Measurements from ENCODE around the gene LDB2. TPM values are rescaled to one million over a fixed set of nuclear protein-coding genes. Genes with fewer than 3 reads are reported as not detected.

Gene LDB2
- total RNA-seq, 1 donor from 2014 or later, result 34.3 TPM

- intact Hi-C loops (cut with DNase I), result no loop called here
- ATAC-seq (no peak), DNase-seq (ENCODE audit: missing footprints) (no peak)
These were observed 299.7 kb downstream of the LDB2 start for GRCh38 chr4:16598597-16599206.

GRCh38 chr4:16597845-16598596, 300.4 kb downstream of the LDB2 start:
- no peak for ATAC-seq

GRCh38 chr4:16597443-16597842, 301.0 kb downstream of the LDB2 start:
- no peak for DNase-seq (ENCODE audit: missing footprints)
- intact Hi-C loops (cut with DNase I), result no loop called here
- no peak for ATAC-seq

More at GRCh38 chr4:16597845-16598596, 300.4 kb downstream of the LDB2 start:
- intact Hi-C loops (cut with DNase I), result no loop called here
- DNase-seq (ENCODE audit: missing footprints), result no peak

GRCh38 chr4:16596267-16596666, 302.2 kb downstream of the LDB2 start:
- ATAC-seq (no peak), DNase-seq (ENCODE audit: missing footprints) (no peak)
- intact Hi-C loops (cut with DNase I), result no loop called here

- DNase-seq (ENCODE audit: missing footprints), result no peak
- intact Hi-C loops (cut with DNase I), result no loop called here
- ATAC-seq, result no peak
These were observed 304.3 kb downstream of the LDB2 start for GRCh38 chr4:16594128-16594527.

- ATAC-seq (no peak), DNase-seq (ENCODE audit: missing footprints) (no peak)
- intact Hi-C loops (cut with DNase I), result no loop called here
These were observed 305.1 kb downstream of the LDB2 start for GRCh38 chr4:16593386-16593785.

GRCh38 chr4:16591272-16591826, 307.1 kb downstream of the LDB2 start:
- DNase-seq (ENCODE audit: missing footprints), result no peak
- no peak for ATAC-seq
- intact Hi-C loops (cut with DNase I), result no loop called here

- intact Hi-C loops (cut with DNase I), result no loop called here
- DNase-seq (ENCODE audit: missing footprints), result no peak
- ATAC-seq, result no peak
These were observed 307.6 kb downstream of the LDB2 start for GRCh38 chr4:16590797-16591196.

GRCh38 chr4:16588651-16589050, 309.8 kb downstream of the LDB2 start:
- DNase-seq (ENCODE audit: missing footprints) (peak; percentile 0), ATAC-seq (no peak)
- intact Hi-C loops (cut with DNase I), result no loop called here

GRCh38 chr4:16588149-16588548, 310.3 kb downstream of the LDB2 start:
- intact Hi-C loops (cut with DNase I), result no loop called here
- ATAC-seq (no peak), DNase-seq (ENCODE audit: missing footprints) (no peak)

- ATAC-seq (no peak), DNase-seq (ENCODE audit: missing footprints) (no peak)
- intact Hi-C loops (cut with DNase I), result no loop called here
These were observed 313.4 kb downstream of the LDB2 start for GRCh38 chr4:16585053-16585452.

- intact Hi-C loops (cut with DNase I), result no loop called here
- DNase-seq (ENCODE audit: missing footprints) (no peak), ATAC-seq (no peak)
These were observed 314.7 kb downstream of the LDB2 start for GRCh38 chr4:16583764-16584163.

GRCh38 chr4:16582526-16582925, 315.9 kb downstream of the LDB2 start:
- DNase-seq (ENCODE audit: missing footprints) (no peak), ATAC-seq (no peak)
- intact Hi-C loops (cut with DNase I), result no loop called here

- intact Hi-C loops (cut with DNase I), result no loop called here
- no peak for ATAC-seq
- no peak for DNase-seq (ENCODE audit: missing footprints)
These were observed 316.4 kb downstream of the LDB2 start for GRCh38 chr4:16582036-16582435.

GRCh38 chr4:16581117-16581516, 317.3 kb downstream of the LDB2 start:
- intact Hi-C loops (cut with DNase I), result no loop called here
- no peak for DNase-seq (ENCODE audit: missing footprints)
- no peak for ATAC-seq

- no peak for ATAC-seq
- DNase-seq (ENCODE audit: missing footprints), result no peak
- intact Hi-C loops (cut with DNase I), result no loop called here
These were observed 317.9 kb downstream of the LDB2 start for GRCh38 chr4:16580514-16580913.

- intact Hi-C loops (cut with DNase I), result no loop called here
- DNase-seq (ENCODE audit: missing footprints) (no peak), ATAC-seq (no peak)
These were observed 318.6 kb downstream of the LDB2 start for GRCh38 chr4:16579866-16580265.

GRCh38 chr4:16577177-16577576, 321.3 kb downstream of the LDB2 start:
- ATAC-seq, result no peak
- no peak for DNase-seq (ENCODE audit: missing footprints)
- intact Hi-C loops (cut with DNase I), result no loop called here

GRCh38 chr4:16574981-16575380, 323.5 kb downstream of the LDB2 start:
- intact Hi-C loops (cut with DNase I), result loop anchor here (5.0 kb wide), 1 partner anchor 43 kb away; no protein-coding TSS in a partner anchor
- no peak for ATAC-seq
- DNase-seq (ENCODE audit: missing footprints), result no peak

GRCh38 chr4:16573739-16574138, 324.7 kb downstream of the LDB2 start:
- ATAC-seq (peak; percentile 92), DNase-seq (ENCODE audit: missing footprints) (no peak)
- intact Hi-C loops (cut with DNase I), result loop anchor here (5.0 kb wide), 1 partner anchor 41 kb away; no protein-coding TSS in a partner anchor
